Stomach smooth muscle (tissue), 2 donors: Measurements from ENCODE around the gene KIF26B.

Experiments used
- H3K27ac ChIP-seq: one replicate; pipeline ENCODE4 v1.7.0; 2013; ENCODE audit warnings: mild to moderate bottlenecking, low read length, inconsistent platforms
- H3K27me3 ChIP-seq, 2 donors: one replicate each; pipeline ENCODE4 v1.7.0; 2013; ENCODE audit warnings: low read length in 2 of 2; ENCODE audit not compliant: insufficient read depth in 2 of 2, control insufficient read depth in 1 of 2
- H3K36me3 ChIP-seq, 2 donors: one replicate each; pipeline ENCODE4 v1.7.0; 2013; ENCODE audit warnings: low read length in 2 of 2; ENCODE audit not compliant: control insufficient read depth in 2 of 2, insufficient read depth in 2 of 2
- H3K4me1 ChIP-seq: one replicate; pipeline ENCODE4 v1.7.0; 2013; ENCODE audit warnings: low read length; ENCODE audit not compliant: control insufficient read depth, insufficient read depth
- H3K4me3 ChIP-seq, 2 donors: one replicate each; pipeline ENCODE4 v1.7.0; 2013; ENCODE audit warnings: low read length in 2 of 2
- H3K9ac ChIP-seq, 2 donors: one replicate each; pipeline ENCODE4 v1.7.0; 2013; ENCODE audit warnings: low read length in 2 of 2, mild to moderate bottlenecking in 1 of 2
- H3K9me3 ChIP-seq, 2 donors: one replicate each; pipeline ENCODE4 v1.7.0; 2013; ENCODE audit warnings: low read length in 2 of 2; ENCODE audit not compliant: control insufficient read depth in 2 of 2
- donor health status: healthy.
- donor health status: Pancreatic carcinoma.

The KIF26B gene

GRCh38 chr1:245404952-245405351 is 250.2 kb downstream of the KIF26B start:
- Histone ChIP-seq H3K4me3 (no peak overlapping the region), H3K27me3 (no peaks in the 10 kb centered on the region), H3K9me3 (no peaks in the 10 kb centered on the region), H3K9ac (no peak overlapping the region), H3K36me3 (no peaks in the 10 kb centered on the region), H3K27ac (no peak overlapping the region), H3K4me1 (no peaks in the 10 kb centered on the region)

GRCh38 chr1:245406426-245406825 is 251.6 kb downstream of the KIF26B start:
- no peak overlapping the region for H3K9ac ChIP-seq
- H3K4me3 ChIP-seq: no peak overlapping the region
- no peaks in the 10 kb centered on the region for H3K4me1 ChIP-seq
- no peaks in the 10 kb centered on the region for H3K36me3 ChIP-seq
- no peak overlapping the region for H3K27ac ChIP-seq
- no peaks in the 10 kb centered on the region for H3K27me3 ChIP-seq
- no peaks in the 10 kb centered on the region for H3K9me3 ChIP-seq

GRCh38 chr1:245407983-245408382 is 253.2 kb downstream of the KIF26B start:
- H3K27ac ChIP-seq: no peak overlapping the region
- H3K9me3 ChIP-seq: no peaks in the 10 kb centered on the region
- no peak overlapping the region for H3K9ac ChIP-seq
- H3K27me3 ChIP-seq: no peaks in the 10 kb centered on the region
- H3K36me3 ChIP-seq: no peaks in the 10 kb centered on the region
- H3K4me3 ChIP-seq: no peak overlapping the region
- no peaks in the 10 kb centered on the region for H3K4me1 ChIP-seq

GRCh38 chr1:245409341-245410195 is 254.8 kb downstream of the KIF26B start:
- Histone ChIP-seq H3K27ac (no peak overlapping the region), H3K36me3 (no peaks in the 10 kb centered on the region), H3K4me3 (no peak overlapping the region), H3K9ac (no peak overlapping the region), H3K27me3 (peaks cover 0 to 3% of the 10 kb centered on the region in 2 donors), H3K9me3 (no peaks in the 10 kb centered on the region), H3K4me1 (no peaks in the 10 kb centered on the region)

- no peak overlapping the region for H3K4me3 ChIP-seq
- no peaks in the 10 kb centered on the region for H3K9me3 ChIP-seq
- H3K27me3 ChIP-seq: peaks cover 0 to 3% of the 10 kb centered on the region in 2 donors
- H3K4me1 ChIP-seq: no peaks in the 10 kb centered on the region
- no peaks in the 10 kb centered on the region for H3K36me3 ChIP-seq
- H3K9ac ChIP-seq: no peak overlapping the region
- H3K27ac ChIP-seq: no peak overlapping the region
These were observed 256.7 kb downstream of the KIF26B start for GRCh38 chr1:245411245-245412036.

- Histone ChIP-seq H3K36me3 (no peaks in the 10 kb centered on the region), H3K4me3 (no peak overlapping the region), H3K4me1 (no peaks in the 10 kb centered on the region), H3K9ac (no peak overlapping the region), H3K27ac (no peak overlapping the region), H3K9me3 (no peaks in the 10 kb centered on the region), H3K27me3 (peaks cover 0 to 3% of the 10 kb centered on the region in 2 donors)
These were observed 257.5 kb downstream of the KIF26B start for GRCh38 chr1:245412306-245412705.

- Histone ChIP-seq H3K9me3 (no peaks in the 10 kb centered on the region), H3K4me1 (no peaks in the 10 kb centered on the region), H3K9ac (no peak overlapping the region), H3K4me3 (no peak overlapping the region), H3K27ac (no peak overlapping the region), H3K27me3 (peaks cover 0 to 3% of the 10 kb centered on the region in 2 donors), H3K36me3 (no peaks in the 10 kb centered on the region)
These were observed 262.0 kb downstream of the KIF26B start for GRCh38 chr1:245416781-245417180.

- Histone ChIP-seq H3K9ac (no peak overlapping the region), H3K4me1 (no peaks in the 10 kb centered on the region), H3K27ac (no peak overlapping the region), H3K9me3 (no peaks in the 10 kb centered on the region), H3K27me3 (peaks cover 0 to 3% of the 10 kb centered on the region in 2 donors), H3K36me3 (no peaks in the 10 kb centered on the region), H3K4me3 (no peak overlapping the region)
These were observed 263.3 kb downstream of the KIF26B start for GRCh38 chr1:245418077-245418476.

GRCh38 chr1:245419461-245419978 is 264.7 kb downstream of the KIF26B start:
- Histone ChIP-seq H3K4me3 (no peak overlapping the region), H3K9ac (no peak overlapping the region), H3K9me3 (no peaks in the 10 kb centered on the region), H3K4me1 (no peaks in the 10 kb centered on the region), H3K27me3 (no peaks in the 10 kb centered on the region), H3K36me3 (no peaks in the 10 kb centered on the region), H3K27ac (no peak overlapping the region)

GRCh38 chr1:245419989-245420388 is 265.2 kb downstream of the KIF26B start:
- H3K4me1 ChIP-seq: no peaks in the 10 kb centered on the region
- H3K9me3 ChIP-seq: no peaks in the 10 kb centered on the region
- no peaks in the 10 kb centered on the region for H3K36me3 ChIP-seq
- H3K27ac ChIP-seq: no peak overlapping the region
- H3K27me3 ChIP-seq: no peaks in the 10 kb centered on the region
- no peak overlapping the region for H3K4me3 ChIP-seq
- H3K9ac ChIP-seq: no peak overlapping the region
